ENCODE results near the gene RPS27L.

The RPS27L gene

DNA sequence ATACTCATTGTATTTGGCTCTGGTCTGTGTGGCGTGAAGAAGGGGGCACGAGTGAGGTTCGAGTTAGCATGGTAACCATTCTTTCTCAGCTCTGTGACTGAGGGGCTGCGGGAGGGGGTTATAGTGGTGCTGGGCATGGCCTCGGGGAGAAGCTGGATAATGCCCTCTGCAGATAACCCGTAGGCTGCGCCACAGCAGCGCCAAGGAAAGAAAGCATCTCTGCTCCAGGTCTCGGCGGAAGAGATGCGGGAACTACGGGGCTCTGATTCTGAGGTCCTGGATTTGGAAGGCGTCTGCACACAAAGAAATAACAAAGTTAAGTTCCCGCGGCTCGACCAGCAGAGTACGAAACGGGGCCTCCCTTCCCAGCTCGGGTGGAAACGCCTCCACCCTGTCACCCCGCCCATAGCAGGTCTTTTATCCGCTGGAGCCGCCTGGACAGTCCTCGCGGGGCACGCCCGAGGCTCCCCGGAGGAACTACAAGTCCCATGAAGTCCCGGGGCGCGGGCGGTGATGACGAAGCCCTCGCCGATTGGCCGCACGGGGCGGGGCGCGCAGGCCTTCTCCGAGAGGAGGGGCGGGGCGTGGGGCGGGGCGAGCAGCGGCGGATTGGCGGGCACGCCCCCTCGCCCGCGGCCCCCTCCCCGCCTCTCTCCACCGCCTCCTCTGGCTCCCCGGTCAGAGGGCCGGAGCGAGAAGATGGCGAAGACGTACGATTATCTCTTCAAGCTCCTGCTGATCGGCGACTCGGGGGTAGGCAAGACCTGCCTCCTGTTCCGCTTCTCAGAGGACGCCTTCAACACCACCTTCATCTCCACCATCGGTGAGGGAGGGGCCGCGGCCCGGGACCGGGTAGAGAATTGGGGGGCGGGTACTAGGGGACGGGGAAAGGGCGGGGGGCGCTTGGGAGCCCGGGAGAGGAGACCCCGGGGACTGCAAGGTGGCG is 31.9 kb upstream of the RPS27L start, which contains the start of gene RAB8B:
Gene RAB8B, plus strand, starts transcription at position 681 of the 946 bp plus-strand sequence. Its CDS starts 19 bp downstream, at position 700.
- Histone ChIP-seq H3K4me1 (ENCODE audit: control insufficient read depth, insufficient read depth, low read length) (peaks cover under 1% of the 10 kb centered on the region; the same call in 1 of the 2 replicates), H3K36me3 (ENCODE audit: control insufficient read depth in 2 of 2, insufficient read depth in 1 of 2, low read length in 2 of 2) (no peaks in the 10 kb centered on the region), H3K9me3 (ENCODE audit: control insufficient read depth, insufficient read depth, low read depth, low read length) (no peaks in the 10 kb centered on the region), H3K4me3 (ENCODE audit: low read depth, low read length) (peak within 1 kb of the TSS; percentile 75), H3K27ac (ENCODE audit: extremely low read depth, low read depth, low read length) (peak within 1 kb of the TSS; percentile 28; the same call in 1 of the 2 replicates)
- CTCF ChIA-PET = no interaction called here
- POLR2A ChIA-PET = interaction anchor here (0.6 to 1.1 kb wide), 3 partner anchors 13 to 32 kb away, joined by 4 to 7 read pairs (median 4); partner anchors contain the start of gene RPS27L
- no peak for TF ChIP-seq GLI2 (tag by site-specific recombination; IDR thresholded peaks at IDR 0.05; ENCODE audit: borderline replicate concordance, low read depth)
- peak; percentile 53; the same call in 1 of the 2 replicates for TF ChIP-seq ZNF394 (tag by site-specific recombination; IDR thresholded peaks at IDR 0.05; ENCODE audit: borderline replicate concordance)
- TF ChIP-seq, protein P1, sequence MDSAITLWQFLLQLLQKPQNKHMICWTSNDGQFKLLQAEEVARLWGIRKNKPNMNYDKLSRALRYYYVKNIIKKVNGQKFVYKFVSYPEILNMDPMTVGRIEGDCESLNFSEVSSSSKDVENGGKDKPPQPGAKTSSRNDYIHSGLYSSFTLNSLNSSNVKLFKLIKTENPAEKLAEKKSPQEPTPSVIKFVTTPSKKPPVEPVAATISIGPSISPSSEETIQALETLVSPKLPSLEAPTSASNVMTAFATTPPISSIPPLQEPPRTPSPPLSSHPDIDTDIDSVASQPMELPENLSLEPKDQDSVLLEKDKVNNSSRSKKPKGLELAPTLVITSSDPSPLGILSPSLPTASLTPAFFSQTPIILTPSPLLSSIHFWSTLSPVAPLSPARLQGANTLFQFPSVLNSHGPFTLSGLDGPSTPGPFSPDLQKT (IDR thresholded peaks at IDR 0.05; ENCODE audit: borderline replicate concordance, low read depth, low read length) = no peak
- TF ChIP-seq, protein P2, sequence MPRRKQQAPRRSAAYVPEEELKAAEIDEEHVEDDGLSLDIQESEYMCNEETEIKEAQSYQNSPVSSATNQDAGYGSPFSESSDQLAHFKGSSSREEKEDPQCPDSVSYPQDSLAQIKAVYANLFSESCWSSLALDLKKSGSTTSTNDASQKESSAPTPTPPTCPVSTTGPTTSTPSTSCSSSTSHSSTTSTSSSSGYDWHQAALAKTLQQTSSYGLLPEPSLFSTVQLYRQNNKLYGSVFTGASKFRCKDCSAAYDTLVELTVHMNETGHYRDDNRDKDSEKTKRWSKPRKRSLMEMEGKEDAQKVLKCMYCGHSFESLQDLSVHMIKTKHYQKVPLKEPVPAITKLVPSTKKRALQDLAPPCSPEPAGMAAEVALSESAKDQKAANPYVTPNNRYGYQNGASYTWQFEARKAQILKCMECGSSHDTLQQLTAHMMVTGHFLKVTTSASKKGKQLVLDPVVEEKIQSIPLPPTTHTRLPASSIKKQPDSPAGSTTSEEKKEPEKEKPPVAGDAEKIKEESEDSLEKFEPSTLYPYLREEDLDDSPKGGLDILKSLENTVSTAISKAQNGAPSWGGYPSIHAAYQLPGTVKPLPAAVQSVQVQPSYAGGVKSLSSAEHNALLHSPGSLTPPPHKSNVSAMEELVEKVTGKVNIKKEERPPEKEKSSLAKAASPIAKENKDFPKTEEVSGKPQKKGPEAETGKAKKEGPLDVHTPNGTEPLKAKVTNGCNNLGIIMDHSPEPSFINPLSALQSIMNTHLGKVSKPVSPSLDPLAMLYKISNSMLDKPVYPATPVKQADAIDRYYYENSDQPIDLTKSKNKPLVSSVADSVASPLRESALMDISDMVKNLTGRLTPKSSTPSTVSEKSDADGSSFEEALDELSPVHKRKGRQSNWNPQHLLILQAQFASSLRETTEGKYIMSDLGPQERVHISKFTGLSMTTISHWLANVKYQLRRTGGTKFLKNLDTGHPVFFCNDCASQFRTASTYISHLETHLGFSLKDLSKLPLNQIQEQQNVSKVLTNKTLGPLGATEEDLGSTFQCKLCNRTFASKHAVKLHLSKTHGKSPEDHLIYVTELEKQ (tag by site-specific recombination; IDR thresholded peaks at IDR 0.05; ENCODE audit: borderline replicate concordance) = no peak
- TF ChIP-seq, protein P3, sequence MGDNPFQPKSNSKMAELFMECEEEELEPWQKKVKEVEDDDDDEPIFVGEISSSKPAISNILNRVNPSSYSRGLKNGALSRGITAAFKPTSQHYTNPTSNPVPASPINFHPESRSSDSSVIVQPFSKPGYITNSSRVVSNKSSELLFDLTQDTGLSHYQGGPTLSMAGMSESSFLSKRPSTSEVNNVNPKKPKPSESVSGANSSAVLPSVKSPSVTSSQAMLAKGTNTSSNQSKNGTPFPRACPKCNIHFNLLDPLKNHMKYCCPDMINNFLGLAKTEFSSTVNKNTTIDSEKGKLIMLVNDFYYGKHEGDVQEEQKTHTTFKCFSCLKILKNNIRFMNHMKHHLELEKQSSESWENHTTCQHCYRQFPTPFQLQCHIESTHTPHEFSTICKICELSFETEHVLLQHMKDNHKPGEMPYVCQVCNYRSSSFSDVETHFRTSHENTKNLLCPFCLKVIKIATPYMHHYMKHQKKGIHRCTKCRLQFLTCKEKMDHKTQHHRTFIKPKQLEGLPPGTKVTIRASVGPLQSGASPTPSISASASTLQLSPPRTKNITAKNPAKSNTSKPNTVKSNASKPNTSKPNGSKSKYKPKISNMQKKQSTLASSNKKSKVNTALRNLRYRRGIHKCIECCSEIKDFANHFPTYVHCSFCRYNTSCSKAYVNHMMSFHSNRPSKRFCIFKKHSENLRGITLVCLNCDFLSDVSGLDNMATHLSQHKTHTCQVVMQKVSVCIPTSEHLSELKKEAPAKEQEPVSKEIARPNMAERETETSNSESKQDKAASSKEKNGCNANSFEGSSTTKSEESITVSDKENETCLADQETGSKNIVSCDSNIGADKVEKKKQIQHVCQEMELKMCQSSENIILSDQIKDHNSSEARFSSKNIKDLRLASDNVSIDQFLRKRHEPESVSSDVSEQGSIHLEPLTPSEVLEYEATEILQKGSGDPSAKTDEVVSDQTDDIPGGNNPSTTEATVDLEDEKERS (tag by site-specific recombination; IDR thresholded peaks at IDR 0.05) = no peak
- no peak for TF ChIP-seq ZNF747 (tag by site-specific recombination; IDR thresholded peaks at IDR 0.05)
- no peak for TF ChIP-seq ZNF157 (tag by site-specific recombination; IDR thresholded peaks at IDR 0.05)
- TF ChIP-seq KLF9 (tag by site-specific recombination; IDR thresholded peaks at IDR 0.05; ENCODE audit: low read depth) = peak; percentile 82
- TF ChIP-seq, protein P4, sequence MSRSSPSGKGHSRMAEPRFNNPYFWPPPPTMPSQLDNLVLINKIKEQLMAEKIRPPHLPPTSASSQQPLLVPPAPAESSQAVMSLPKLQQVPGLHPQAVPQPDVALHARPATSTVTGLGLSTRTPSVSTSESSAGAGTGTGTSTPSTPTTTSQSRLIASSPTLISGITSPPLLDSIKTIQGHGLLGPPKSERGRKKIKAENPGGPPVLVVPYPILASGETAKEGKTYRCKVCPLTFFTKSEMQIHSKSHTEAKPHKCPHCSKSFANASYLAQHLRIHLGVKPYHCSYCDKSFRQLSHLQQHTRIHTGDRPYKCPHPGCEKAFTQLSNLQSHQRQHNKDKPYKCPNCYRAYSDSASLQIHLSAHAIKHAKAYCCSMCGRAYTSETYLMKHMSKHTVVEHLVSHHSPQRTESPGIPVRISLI (tag by site-specific recombination; IDR thresholded peaks at IDR 0.05) = no peak
- no peak for TF ChIP-seq ZNF140 (tag by site-specific recombination; IDR thresholded peaks at IDR 0.05)
- TF ChIP-seq, protein P5, sequence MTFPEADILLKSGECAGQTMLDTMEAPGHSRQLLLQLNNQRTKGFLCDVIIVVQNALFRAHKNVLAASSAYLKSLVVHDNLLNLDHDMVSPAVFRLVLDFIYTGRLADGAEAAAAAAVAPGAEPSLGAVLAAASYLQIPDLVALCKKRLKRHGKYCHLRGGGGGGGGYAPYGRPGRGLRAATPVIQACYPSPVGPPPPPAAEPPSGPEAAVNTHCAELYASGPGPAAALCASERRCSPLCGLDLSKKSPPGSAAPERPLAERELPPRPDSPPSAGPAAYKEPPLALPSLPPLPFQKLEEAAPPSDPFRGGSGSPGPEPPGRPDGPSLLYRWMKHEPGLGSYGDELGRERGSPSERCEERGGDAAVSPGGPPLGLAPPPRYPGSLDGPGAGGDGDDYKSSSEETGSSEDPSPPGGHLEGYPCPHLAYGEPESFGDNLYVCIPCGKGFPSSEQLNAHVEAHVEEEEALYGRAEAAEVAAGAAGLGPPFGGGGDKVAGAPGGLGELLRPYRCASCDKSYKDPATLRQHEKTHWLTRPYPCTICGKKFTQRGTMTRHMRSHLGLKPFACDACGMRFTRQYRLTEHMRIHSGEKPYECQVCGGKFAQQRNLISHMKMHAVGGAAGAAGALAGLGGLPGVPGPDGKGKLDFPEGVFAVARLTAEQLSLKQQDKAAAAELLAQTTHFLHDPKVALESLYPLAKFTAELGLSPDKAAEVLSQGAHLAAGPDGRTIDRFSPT (tag by site-specific recombination; IDR thresholded peaks at IDR 0.05) = no peak
- TF ChIP-seq, protein P6, sequence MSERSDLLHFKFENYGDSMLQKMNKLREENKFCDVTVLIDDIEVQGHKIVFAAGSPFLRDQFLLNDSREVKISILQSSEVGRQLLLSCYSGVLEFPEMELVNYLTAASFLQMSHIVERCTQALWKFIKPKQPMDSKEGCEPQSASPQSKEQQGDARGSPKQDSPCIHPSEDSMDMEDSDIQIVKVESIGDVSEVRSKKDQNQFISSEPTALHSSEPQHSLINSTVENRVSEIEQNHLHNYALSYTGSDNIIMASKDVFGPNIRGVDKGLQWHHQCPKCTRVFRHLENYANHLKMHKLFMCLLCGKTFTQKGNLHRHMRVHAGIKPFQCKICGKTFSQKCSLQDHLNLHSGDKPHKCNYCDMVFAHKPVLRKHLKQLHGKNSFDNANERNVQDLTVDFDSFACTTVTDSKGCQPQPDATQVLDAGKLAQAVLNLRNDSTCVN (tag by site-specific recombination; optimal IDR thresholded peaks at IDR 0.05) = peak; percentile 49
- no peak for TF ChIP-seq ZNF19 (tag by site-specific recombination; IDR thresholded peaks at IDR 0.05; ENCODE audit: low read depth)
- TF ChIP-seq MEIS1 (CRISPR knock-in tag; IDR thresholded peaks at IDR 0.05; ENCODE audit: borderline replicate concordance) = no peak
- no peak for TF ChIP-seq YY1 (tag by site-specific recombination; IDR thresholded peaks at IDR 0.05)
- no peak for TF ChIP-seq ZNF558 (tag by site-specific recombination; IDR thresholded peaks at IDR 0.05)
- TF ChIP-seq ZNF214 (tag by site-specific recombination; IDR thresholded peaks at IDR 0.05; ENCODE audit: borderline replicate concordance) = no peak
- TF ChIP-seq ZFP41 (tag by site-specific recombination; IDR thresholded peaks at IDR 0.05; ENCODE audit: borderline replicate concordance) = no peak
- TF ChIP-seq ZNF221 (tag by site-specific recombination; IDR thresholded peaks at IDR 0.05; ENCODE audit: borderline replicate concordance) = no peak
- no peak for TF ChIP-seq OVOL3 (tag by site-specific recombination; IDR thresholded peaks at IDR 0.05)
- TF ChIP-seq ZBTB17 (tag by site-specific recombination; IDR thresholded peaks at IDR 0.05) = peak; percentile 44
- TF ChIP-seq ZFHX2 (tag by site-specific recombination; conservative IDR thresholded peaks at IDR 0.05) = 0 out of 2 replicates have a peak, but pooled peaks have one; percentile 15
- peak; percentile 98 for TF ChIP-seq ZXDB (tag by site-specific recombination; IDR thresholded peaks at IDR 0.05)
- peak; percentile 71 for TF ChIP-seq SP3 (tag by site-specific recombination; IDR thresholded peaks at IDR 0.05)

Data from HEK293 (cell line).